HTERT RPE-1 (cell line): Measurements from ENCODE around the gene WDR88.
"Not testable (repeated sequence)": the region's sequence is repeated elsewhere in the genome, so short reads cannot be mapped to it uniquely, and the experiment has no call there.

Experiments used
- in situ Hi-C: fragments of 300-500 bp; cut with MboI; formaldehyde crosslinking; loops from 4 replicates; pipeline ENCODE4 v1.14.3; 2020; ENCODE audit warnings: low sequenced_read_pairs

The WDR88 gene

DNA sequence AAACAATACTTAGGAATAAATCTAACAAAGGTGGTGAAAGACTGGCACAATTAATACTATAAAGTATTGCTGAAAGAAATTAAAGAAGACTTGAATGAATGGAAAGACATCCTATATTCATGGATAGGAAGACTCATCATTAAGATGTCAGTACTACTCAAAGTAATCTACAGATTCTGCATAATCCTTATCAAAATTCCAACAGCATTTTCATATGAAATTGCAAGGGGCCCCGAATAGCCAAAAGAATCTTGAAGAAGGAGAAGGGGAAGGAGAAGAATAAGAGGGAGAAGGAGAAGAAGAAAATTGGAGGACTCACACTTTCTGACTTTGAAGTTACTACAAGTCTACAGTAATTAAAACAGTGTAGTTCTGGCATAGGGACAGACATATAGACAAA, 36.6 kb downstream of the WDR88 start:
- in situ Hi-C loops = no loop called here

DNA sequence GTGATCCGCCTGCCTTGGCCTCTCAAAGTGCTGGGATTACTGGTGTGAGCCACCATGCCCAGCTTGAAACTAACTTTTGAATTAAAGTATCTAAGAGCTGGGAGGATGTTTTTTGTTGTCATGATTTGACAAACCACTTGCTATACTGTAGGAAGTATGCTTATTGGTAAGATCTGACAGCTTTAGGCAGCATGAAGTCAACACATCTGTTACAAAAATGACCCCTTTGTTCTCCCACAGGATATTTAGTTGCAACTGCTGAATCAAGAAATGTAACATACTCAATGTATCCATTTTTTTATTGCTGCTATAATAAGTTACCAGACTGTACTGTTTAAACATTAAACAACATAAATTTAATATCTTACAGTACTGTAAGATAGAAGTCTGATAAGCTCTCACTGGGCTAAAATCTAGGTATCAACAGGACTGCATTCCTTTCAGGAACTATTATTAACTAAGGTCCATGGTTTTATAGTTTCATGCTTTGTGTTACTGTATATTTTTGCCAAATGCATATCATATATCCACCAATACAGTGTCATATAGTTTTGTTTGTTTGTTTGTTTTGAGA, 39.4 kb downstream of the WDR88 start:
- in situ Hi-C loops = no loop called here

DNA sequence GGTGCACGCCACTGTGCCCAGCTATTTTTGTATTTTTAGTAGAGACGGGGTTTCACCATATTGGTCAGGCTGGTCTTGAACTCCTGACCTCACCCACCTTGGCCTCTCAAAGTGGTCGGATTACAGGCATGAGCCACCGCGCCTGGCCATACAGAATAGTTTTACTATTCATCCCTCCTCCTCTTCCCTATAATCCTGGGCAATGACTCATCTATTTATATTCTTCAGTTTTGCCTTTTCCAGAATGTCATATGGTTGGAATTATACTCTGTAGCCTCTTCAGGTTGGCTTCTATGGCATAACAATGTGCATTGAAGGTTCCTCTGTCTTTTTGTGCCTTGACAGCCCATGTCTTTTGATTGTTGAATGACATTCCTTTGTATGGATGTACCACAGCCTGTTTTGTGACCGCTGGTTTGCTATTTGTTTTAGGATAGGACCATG, 40.0 kb downstream of the WDR88 start:
- in situ Hi-C loops = no loop called here

DNA sequence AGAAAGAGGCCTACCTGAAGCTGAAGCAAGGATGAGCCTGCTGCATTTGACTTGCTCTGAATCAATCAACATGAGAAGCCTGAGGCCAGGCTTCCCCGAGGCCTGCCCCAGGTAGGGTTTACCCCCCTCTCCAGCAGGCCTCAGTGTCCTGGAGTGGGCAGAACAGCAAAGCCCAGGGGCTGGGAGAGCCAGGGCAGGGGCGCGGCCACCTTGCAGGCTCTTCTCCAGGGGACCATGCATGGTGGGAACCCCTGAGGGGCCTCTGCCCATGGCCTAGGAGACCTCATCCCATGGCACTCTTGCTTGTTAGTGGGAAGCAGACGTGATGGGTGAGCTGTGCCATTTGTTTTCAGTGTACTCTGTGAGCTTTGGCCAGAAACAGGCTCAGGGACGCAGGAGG, 42.3 kb downstream of the WDR88 start:
- in situ Hi-C loops = no loop called here

DNA sequence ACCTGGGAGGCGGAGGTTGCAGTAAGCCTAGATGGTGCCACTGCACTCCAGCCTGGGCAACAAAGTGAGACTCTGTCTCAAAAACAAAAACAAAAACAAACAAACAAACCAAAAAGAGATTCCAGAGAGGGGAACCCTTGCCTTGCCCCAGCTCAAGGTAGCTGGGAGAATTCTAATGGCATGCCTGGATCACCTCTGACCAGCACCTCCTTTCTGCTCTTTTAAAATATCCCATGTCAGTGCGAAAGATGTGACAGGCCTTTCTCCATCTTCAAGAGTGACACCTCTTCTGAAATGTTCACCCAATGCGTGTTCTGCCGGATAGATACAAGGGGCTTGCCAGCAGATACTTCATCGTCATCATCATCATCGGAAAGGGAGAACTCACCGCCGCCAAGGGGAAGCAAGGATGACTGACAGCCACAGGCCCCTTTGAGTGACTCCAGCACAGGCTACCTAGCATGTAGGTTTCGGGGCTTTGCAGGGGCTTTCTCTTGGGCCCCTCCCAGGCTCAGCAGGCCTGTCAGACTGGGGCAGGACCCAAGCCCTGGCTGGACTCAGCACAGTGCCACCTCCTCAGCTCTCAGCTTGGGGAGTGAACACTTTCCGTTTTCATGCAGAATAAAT, 43.4 kb downstream of the WDR88 start:
- in situ Hi-C loops = no loop called here

DNA sequence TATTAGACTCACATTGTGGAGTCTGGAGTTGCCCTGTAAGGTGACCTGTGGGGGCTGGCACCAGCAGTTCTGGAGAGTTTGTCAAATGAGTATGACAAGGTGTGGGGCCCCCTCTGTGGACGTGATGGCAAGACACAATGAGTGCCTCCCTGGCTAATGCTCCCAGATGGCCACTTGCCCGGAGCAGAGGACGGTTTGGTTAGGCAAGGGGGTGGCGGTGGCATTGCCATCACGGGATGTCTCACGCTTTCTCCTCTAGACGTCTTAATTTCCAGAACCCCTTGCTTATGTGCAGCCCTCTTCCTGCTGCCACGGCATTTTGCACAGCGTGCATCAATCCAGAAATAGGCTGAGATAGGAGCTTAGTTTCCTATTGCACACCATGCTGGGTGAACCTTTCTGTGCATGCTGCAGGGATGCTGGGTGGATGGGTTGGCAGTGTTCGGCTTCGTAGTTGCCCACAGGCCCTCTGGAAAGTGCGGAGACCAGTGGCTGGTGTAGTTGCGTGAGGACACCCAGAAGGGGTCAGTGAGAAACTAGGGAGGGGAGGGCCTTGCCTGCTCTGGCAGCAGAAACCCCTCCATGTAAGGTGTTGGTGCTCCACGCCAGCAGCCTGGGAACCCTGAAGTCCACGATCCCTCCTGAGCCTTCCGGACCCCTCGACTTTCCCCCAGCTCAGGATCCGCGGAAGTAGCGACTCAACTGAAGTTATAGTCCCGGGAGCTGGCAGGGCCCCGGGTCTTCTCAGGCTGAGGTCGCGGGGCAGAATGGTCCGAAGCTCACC, 44.2 kb downstream of the WDR88 start:
- in situ Hi-C loops = no loop called here

DNA sequence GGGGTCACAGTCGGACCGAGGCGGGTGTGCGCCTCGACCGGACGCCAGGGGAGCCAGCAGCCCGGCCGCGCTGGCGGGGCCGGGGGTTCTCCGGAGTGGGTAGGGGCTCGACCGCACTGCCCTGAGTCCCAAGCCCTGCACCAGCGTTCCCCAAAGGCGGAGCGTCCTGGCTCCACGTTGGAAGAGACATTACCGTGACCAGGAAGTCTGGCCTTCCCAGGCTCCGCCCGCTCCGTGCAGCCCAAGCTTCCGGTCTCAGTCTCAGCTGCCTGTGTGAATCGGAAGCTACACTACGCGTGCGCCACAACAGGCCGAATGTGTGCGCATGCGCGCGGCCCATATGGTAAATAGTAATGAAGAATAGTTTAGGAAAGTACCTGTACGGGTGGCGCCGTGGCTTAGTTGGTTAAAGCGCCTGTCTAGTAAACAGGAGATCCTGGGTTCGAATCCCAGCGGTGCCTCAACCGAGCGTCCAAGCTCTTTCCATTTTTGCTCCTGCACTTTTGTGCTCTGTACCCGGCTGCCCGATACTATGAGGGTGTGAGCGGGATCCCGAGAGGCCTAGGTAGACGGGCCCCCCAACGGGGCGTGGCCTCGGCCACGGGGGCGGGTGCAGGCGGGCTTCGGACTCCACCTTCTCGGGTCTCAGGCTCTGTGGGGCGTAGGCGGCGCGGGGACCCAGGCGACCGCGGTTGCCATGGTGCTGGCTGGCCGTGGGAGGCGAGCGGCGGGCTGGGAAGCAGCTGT, 44.9 kb downstream of the WDR88 start:
- in situ Hi-C loops = no loop called here

DNA sequence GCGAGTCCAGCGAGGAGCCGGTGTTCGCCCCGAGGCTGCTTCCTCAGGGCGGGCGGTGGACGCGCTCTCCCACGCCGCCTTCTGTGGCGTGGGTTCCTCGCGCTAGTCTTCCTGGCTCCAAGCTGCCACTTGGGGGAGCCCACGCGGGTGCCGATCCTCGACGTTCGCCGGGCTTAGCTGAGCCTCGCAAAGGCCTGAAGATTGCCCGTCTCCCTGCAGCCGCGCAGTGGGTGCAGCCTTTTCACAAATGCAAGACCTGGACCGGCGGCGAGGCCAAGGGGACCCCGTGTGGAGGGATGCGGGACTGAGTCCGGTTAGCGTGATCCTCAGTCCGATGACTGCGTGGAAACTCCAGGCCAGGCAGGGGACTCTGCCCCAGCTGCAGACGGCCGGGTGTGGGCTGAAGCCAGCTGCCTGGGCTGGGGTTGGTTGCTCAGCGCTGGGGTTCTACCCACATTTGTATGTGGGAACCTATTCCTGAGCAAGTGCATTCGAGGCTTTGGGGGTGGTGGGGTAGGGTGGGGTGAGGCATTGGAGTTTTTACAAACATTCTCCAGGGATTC, 45.6 kb downstream of the WDR88 start:
- in situ Hi-C loops = no loop called here

DNA sequence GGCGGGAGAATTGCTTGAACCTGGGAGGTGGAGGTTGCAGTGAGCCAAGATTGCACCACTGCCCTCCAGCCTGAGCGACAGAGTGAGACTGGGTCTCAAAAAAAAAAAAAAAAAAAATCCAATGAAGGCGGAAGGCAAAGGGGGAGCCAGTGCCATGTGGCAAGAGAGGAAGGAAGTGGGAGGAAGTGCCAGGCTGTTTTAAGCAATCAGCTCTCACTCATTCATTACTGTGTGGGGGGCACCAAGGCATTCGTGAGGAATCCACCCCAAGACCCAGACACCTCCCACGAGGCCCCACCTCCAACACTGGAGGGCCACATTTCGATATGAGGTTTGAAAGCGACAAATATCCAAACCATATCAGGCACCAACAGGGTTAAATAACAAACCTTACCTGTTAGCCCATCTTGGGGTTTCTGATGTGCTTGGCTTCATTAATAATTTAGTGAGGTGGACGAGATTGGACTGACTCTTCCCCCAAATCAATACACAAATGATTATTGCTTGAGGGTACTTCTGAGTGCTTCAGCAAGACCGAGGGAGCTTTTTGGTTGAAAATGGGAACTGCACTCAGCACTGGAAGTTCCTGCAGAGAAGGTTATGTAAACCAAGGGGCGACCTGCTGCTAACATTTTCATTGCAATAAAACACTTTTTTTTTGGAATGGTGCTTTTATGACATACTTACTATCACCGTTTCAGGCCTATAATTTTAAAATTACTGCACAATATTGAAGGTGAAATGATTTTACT, 54.7 kb downstream of the WDR88 start:
- in situ Hi-C loops = no loop called here

DNA sequence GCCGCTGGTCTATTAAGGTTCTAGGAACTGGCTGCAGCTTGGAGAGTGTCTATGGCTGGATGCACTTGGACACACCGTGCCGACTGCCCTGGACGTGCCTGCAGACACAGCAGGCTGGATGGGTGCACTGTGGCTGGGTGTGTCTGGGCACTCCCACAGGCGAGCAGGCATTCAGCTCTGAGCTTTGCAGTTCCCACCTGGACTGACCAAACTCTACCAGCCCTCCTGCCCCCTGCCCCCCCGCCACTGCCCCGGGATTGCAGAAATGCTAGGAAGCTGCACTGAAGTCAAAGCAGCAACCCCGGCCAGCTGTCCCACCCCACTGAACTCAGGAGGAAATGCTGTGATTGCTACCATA, 55.2 kb downstream of the WDR88 start:
- in situ Hi-C loops = no loop called here

DNA sequence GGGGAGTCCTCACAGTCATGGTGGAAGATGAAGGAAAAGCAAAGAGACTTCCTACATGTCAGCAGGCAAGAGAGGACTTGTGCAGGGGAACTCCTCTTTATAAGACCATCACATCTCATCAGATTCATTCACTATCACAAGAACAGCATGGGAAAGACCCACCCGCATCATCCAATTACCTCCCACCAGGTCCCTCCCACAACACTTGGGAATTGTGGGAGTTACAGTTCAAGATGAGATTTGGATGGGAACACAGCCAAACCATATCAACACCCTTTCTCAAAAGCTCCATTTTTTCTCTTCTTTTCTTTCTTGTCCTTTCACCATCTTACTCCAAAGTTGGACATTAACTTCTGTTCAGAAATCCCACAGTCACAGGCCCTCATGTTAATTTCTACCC, 57.5 kb downstream of the WDR88 start:
- in situ Hi-C loops = no loop called here

DNA sequence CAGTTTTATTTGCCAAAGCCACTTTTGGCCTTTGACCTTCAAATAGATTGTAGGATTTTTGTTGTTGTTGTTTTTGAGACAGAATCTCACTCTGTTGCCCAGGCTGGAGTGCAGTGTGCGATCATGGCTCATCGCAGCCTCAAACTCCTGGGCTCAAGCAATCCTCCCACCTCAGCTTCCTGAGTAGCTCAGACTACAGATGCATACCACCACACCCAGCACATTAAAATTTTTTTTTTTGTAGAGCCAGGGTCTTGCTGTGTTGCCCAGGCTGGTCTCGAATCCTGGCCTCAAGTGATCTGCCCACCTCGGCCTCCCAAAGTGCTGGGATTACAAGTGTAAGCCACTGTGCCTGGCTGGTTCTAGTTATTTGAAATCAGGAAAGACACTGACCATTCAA, 59.2 kb downstream of the WDR88 start:
- in situ Hi-C loops = not testable (repeated sequence)

DNA sequence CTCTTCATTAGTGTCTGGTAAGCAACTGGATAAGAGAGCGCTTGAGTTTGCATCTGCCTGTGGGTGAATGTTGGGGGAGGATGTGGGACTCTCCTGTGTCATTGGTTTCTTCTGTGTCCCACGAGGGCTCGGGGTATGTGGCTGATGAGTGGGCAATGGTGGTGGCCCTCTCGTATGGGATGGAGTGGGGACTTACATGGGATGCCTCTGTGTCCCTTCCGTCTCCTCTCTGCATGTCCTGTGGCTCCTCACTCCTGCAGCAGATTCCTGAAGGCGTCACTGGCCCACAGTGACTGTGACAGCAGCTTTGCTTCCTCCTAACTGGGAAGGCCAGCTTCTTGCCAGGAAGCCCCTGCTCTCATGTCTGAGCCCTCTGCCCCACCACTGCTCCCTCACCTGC, 59.6 kb downstream of the WDR88 start:
- in situ Hi-C loops = no loop called here

DNA sequence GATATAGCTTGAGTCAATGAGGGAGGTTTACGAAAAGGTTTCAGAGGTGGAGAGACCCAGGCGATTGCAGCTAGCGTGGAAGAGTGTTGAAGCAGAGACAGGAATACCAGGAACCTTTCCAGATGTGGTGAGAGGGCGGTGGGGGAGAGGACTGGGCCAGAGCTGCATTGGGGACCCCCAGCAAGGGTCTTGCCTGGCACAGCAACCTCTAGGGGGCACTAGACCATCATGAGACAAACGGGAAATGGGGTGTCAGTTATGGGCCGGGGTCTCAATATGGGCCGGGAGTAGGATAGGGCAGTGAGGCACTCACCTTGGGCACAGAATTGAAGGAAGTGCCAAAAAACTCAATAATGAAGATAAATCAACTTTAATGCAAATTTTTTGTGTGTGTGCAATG, 60.1 kb downstream of the WDR88 start:
- in situ Hi-C loops = no loop called here

DNA sequence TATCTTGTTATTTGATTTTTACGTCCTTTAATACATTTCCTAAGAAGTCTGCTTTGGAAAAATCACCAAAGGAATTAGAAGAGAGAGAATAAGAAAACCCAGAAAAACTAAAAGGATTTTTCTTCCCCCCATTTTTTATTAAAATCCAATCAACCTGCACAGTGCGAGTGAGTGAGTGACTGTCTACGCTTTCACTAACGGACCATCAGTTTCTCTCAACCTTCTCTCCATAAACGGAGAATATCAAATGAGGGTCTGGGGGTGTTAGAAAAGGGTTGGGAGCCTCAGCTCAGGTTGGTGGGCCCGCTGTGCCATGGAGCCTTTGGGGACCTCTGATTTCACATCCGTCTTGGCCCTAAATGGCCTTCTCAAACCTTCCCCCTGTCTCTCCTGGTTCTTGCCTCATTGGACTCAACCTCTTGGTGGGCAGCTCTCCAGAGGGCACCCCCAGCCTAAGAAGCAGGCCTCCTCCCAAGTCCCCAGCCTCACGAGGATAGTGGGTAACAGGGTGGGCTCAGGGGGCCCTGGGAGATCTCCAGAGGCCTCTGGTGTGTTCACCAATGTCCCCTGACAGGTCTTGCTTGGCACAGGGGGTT, 61.5 kb downstream of the WDR88 start:
- in situ Hi-C loops = no loop called here

DNA sequence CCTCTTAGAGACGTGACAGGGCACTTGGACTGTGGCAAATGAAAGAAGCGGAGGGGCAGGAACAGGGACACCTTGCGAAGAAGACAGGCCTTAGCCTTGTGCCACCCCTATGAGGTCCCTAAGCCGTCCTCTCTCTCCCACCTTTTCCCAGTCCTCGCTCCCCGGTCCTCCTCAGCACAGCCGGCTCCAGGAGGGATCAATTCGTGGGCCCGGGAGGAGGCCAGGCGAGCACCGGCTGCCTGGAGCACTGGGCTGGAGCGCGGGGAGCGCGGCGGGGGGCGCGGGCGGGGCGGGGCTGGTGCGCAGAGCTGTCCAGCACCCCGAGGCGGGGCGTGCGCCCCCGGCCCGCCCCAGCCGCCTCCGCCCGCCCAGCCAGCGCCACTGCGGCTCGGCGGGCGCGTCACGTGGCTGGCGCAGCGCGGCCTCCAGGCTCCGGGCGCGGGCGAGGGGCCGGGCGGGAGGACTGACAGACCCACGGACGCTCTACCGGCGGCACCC, 62.0 kb downstream of the WDR88 start, which contains the start of gene LRP3:
TSS of gene LRP3 (plus strand) at position 466 of the 498 bp plus-strand sequence. CDS start 456 bp downstream, outside the sequence.
- in situ Hi-C loops = no loop called here

DNA sequence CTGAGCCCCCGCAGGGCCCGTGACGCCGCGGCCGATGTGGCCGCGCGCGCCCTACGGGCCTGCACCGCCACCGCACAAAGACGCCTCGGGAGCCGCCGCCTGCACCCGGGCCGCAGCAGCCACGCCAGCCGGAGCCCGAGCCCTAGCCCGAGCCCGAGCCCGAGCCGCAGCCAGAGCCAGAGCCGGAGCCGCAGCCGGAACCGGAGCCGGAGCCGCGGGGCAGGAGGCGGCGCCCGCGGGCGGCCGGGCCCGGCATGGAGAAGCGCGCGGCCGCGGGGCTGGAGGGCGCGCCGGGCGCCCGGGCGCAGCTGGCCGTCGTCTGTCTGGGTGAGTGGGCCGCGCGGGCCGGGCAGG, 62.6 kb downstream of the WDR88 start:
- in situ Hi-C loops = no loop called here

DNA sequence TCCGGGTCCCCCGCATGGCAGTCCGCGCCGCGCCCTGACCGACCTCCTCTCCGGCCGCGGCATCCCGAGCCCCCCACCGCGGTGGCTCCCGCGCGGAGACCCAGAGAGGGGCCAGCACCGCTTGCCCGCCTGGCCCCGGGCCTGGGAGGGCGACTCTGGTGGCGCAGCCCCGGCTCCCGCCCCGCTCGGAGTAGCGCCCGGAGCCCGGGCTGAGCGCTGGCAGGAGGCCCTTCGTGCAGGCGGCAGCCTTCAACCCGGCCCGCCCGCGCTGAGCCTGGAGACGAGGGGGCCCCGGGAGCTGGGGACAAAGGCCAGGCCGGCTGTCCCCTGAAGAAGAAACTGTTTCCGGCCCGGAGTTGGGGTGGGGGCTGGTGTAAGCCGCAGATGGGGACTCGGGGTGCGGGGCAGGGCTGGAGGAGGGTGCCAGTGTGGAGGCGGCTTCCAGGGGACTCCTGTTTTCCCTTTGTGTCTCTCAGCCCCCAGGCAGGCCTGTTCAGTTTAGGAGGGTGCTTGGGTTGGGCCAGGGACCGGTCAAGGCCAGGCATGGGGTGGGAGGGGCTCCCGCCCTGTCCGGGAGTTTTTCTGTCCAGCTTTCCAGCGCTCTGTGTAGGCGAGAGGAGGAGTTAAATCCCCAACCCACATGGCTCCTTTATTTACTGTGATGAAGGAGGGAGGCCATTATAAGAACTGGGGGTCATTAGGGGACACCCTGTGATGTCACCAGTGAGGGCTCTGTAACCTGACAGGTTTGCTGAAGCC, 63.2 kb downstream of the WDR88 start:
- in situ Hi-C loops = no loop called here

DNA sequence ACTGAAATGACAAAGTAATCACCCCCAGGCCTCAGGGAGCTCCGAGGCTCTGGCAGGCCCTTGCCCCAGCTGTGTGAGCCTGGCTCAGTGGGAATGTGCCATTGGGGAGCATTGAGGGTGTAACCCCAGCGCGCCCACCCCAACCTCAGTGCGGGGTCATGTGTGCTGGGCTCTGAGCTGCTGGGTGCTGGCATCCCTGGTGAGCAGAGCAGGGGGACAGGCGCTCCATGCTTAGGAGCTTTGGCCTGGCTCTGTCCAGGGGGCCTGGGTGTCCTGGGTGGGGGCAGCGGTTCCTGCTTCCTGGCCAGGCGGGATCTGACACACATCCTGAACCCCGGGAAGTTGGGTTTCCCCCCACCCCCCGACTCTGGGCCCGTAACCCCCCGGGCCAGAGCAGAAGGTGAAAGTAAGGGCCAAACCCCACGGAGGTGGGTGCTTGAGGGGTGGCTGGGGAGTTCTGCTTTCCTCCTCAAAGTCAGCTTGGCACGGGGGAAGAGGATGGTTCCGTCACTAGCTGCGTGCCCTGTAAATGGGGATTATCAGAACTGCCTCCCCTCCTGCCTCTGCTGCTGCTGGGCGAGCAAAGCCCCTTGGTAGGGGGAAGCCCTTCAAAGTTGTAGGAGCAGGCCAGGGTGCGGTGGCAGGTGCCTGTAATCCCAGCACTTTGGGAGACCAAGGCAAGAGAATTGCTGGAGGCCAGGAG, 63.9 kb downstream of the WDR88 start:
- in situ Hi-C loops = no loop called here
